ENCODE measurements around the gene VWDE.

VWDE gene

DNA sequence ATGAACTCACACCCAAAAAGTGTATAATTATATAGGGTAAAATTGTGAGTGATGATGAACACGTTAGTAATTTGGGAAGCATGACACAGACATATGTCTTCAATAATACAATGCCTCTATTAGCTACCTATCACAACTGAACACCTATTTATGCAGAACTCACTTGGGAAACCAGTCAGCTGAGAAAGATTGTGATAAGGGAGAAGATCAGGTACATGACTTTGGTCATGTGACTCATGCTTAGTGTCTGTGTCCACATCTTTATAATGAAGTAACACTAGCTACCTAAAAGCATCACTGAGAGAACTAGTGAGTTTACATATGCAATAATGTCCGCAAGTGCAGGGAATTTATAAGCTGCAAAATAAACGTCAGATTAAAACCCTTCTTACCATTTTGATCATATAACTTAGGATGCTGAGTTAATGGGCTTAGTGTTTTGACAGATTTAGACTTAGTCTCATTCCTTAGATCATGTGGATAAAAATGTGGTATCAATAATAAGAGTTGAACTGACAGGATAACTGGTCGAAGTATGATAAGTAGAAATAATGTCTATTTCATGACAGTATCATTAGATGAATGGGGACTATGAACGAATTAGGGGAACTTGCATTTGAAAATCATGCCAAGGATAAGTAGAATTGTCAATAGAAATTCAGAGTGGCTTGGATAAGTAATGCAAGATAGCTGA lies 11.6 kb downstream of the VWDE start:
- 76% methylated on average over 2 of the region's 5 CpGs for WGBS
- Histone ChIP-seq H3K4me1 (ENCODE audit: control insufficient read depth, insufficient read depth, low read depth, low read length) (no peaks in the 10 kb centered on the region), H2BK12ac (ENCODE audit: low read length in 2 of 2) (no peak overlapping the region)

DNA sequence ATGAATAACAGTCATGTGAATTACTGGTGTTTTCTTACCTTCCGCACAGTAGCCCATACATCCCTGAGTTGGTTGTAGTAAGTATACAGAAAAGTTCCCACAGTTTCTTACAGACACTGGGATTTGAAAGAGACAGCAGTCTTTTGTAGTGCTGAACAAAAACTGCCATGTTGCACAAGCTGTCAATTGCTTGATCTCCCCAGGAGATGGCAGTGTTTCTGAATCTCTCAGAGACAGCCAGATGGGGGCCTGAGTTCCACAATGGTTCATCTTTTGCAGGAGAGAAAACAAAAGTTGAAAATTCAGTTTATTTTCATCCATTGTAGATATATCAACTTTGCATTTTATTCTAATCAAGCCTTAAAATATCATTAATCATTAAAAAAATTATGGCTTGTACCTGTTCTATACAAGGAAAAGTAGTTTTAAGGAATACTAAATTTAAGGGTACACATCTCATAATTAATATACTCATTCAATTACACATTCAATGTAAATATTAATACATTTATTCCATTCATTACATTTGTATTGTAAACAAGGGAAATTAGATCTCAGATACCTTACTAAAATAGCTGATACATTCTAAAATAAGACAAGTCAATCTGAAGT lies 14.5 kb downstream of the VWDE start:
- H2AK5ac ChIP-seq (ENCODE audit: low read length, severe bottlenecking) = no peak overlapping the region
- 80% methylated on average over 1 of the region's 1 CpG for WGBS
- H4K91ac ChIP-seq (ENCODE audit: low read length) = no peak overlapping the region
- H2AFZ ChIP-seq (ENCODE audit: low read depth, low read length) = no peak overlapping the region
- H3K18ac ChIP-seq (ENCODE audit: low read depth in 1 of 2, low read length in 2 of 2) = no peak overlapping the region
- H4K8ac ChIP-seq (ENCODE audit: low read length) = no peak overlapping the region
- H3K79me1 ChIP-seq (replicated peaks; ENCODE audit: low read length, poor library complexity, severe bottlenecking) = no peaks in the 10 kb centered on the region
- H3K4me3 ChIP-seq (ENCODE audit: insufficient read depth in 1 of 2, low read depth in 1 of 2, low read length in 2 of 2) = no peak overlapping the region
- H3K14ac ChIP-seq (ENCODE audit: low read length in 2 of 2) = no peak overlapping the region
- H3K23ac ChIP-seq (ENCODE audit: low read length in 2 of 2) = no peak overlapping the region
- no peak overlapping the region for H3K4me2 ChIP-seq (ENCODE audit: low read length, poor library complexity, severe bottlenecking)
- no peaks in the 10 kb centered on the region for H3K36me3 ChIP-seq (ENCODE audit: control insufficient read depth in 1 of 2, insufficient read depth in 2 of 2, low read depth in 1 of 2, low read length in 2 of 2)
- no peak overlapping the region for H2BK12ac ChIP-seq (ENCODE audit: low read length in 2 of 2)
- no peak overlapping the region for H3K9ac ChIP-seq (ENCODE audit: low read length)
- H3K9me3 ChIP-seq (ENCODE audit: control insufficient read depth, low read length) = no peaks in the 10 kb centered on the region
- H2BK15ac ChIP-seq (ENCODE audit: low read depth, poor library complexity, severe bottlenecking) = no peak overlapping the region
- H3K4me1 ChIP-seq (ENCODE audit: control insufficient read depth, insufficient read depth, low read depth, low read length) = no peaks in the 10 kb centered on the region
- peak; percentile 69 for DNase-seq
- no peak overlapping the region for H3K4ac ChIP-seq (ENCODE audit: low read depth in 1 of 2, low read length in 2 of 2)
- no peaks in the 10 kb centered on the region for H3K27me3 ChIP-seq (ENCODE audit: control insufficient read depth in 1 of 2, insufficient read depth in 1 of 2, low read length in 2 of 2)
- no peak overlapping the region for H2BK120ac ChIP-seq (ENCODE audit: low read depth, low read length)
- H2BK5ac ChIP-seq (ENCODE audit: low read depth, low read length, poor library complexity, severe bottlenecking) = no peak overlapping the region
- H3K27ac ChIP-seq (ENCODE audit: low read length, poor library complexity, severe bottlenecking) = no peak overlapping the region

More for the DNA sequence above, 11.6 kb downstream of the VWDE start:
- H3K23ac ChIP-seq (ENCODE audit: low read length in 2 of 2) = no peak overlapping the region
- no peak overlapping the region for H3K27ac ChIP-seq (ENCODE audit: low read length, poor library complexity, severe bottlenecking)
- no peaks in the 10 kb centered on the region for H3K79me1 ChIP-seq (replicated peaks; ENCODE audit: low read length, poor library complexity, severe bottlenecking)
- no peak overlapping the region for H4K91ac ChIP-seq (ENCODE audit: low read length)
- H3K9me3 ChIP-seq (ENCODE audit: control insufficient read depth, low read length) = no peaks in the 10 kb centered on the region
- H2BK15ac ChIP-seq (ENCODE audit: low read depth, poor library complexity, severe bottlenecking) = no peak overlapping the region
- no peak overlapping the region for H3K14ac ChIP-seq (ENCODE audit: low read length in 2 of 2)
- H3K4ac ChIP-seq (ENCODE audit: low read depth in 1 of 2, low read length in 2 of 2) = no peak overlapping the region
- H3K4me2 ChIP-seq (ENCODE audit: low read length, poor library complexity, severe bottlenecking) = no peak overlapping the region
- H4K8ac ChIP-seq (ENCODE audit: low read length) = no peak overlapping the region
- no peak overlapping the region for H3K18ac ChIP-seq (ENCODE audit: low read depth in 1 of 2, low read length in 2 of 2)
- no peak overlapping the region for H2BK5ac ChIP-seq (ENCODE audit: low read depth, low read length, poor library complexity, severe bottlenecking)
- H3K27me3 ChIP-seq (ENCODE audit: control insufficient read depth in 1 of 2, insufficient read depth in 1 of 2, low read length in 2 of 2) = no peaks in the 10 kb centered on the region
- no peak overlapping the region for H3K4me3 ChIP-seq (ENCODE audit: insufficient read depth in 1 of 2, low read depth in 1 of 2, low read length in 2 of 2)
- no peak for DNase-seq
- no peaks in the 10 kb centered on the region for H3K36me3 ChIP-seq (ENCODE audit: control insufficient read depth in 1 of 2, insufficient read depth in 2 of 2, low read depth in 1 of 2, low read length in 2 of 2)
- no peak overlapping the region for H3K9ac ChIP-seq (ENCODE audit: low read length)
- no peak overlapping the region for H2AK5ac ChIP-seq (ENCODE audit: low read length, severe bottlenecking)
- no peak overlapping the region for H2AFZ ChIP-seq (ENCODE audit: low read depth, low read length)
- no peak overlapping the region for H2BK120ac ChIP-seq (ENCODE audit: low read depth, low read length)

DNA sequence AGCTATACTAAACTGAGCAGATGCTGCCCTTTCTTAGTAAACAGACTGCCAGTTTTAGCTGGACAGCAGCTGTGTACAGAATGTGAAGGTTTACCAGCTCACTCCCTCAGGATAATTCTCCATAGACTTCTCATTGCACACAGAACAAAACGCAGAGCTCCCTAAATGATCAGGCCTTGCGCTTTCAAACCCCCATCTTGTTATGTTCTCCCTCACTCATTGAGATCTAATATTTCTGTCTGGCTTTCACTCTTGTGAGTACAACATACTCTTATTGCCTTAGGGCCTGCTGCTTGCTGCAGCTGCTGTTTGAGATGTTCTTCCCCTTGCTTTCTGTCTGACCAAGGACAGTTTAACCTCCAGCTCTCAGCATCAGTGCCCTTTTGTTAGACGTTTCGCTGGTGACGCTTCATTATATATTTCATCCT lies 17.3 kb downstream of the VWDE start:
- H2BK12ac ChIP-seq (ENCODE audit: low read length in 2 of 2) = no peak overlapping the region
- H3K9ac ChIP-seq (ENCODE audit: low read length) = no peak overlapping the region
- no peak overlapping the region for H3K27ac ChIP-seq (ENCODE audit: low read length, poor library complexity, severe bottlenecking)
- H3K4ac ChIP-seq (ENCODE audit: low read depth in 1 of 2, low read length in 2 of 2) = no peak overlapping the region
- no peak overlapping the region for H3K23ac ChIP-seq (ENCODE audit: low read length in 2 of 2)
- no peak for DNase-seq
- no peak overlapping the region for H2AK5ac ChIP-seq (ENCODE audit: low read length, severe bottlenecking)
- no peaks in the 10 kb centered on the region for H3K36me3 ChIP-seq (ENCODE audit: control insufficient read depth in 1 of 2, insufficient read depth in 2 of 2, low read depth in 1 of 2, low read length in 2 of 2)
- H4K8ac ChIP-seq (ENCODE audit: low read length) = no peak overlapping the region
- no peaks in the 10 kb centered on the region for H3K4me1 ChIP-seq (ENCODE audit: control insufficient read depth, insufficient read depth, low read depth, low read length)
- no peaks in the 10 kb centered on the region for H3K79me1 ChIP-seq (replicated peaks; ENCODE audit: low read length, poor library complexity, severe bottlenecking)
- no peak overlapping the region for H2BK5ac ChIP-seq (ENCODE audit: low read depth, low read length, poor library complexity, severe bottlenecking)
- H2AFZ ChIP-seq (ENCODE audit: low read depth, low read length) = no peak overlapping the region
- H3K14ac ChIP-seq (ENCODE audit: low read length in 2 of 2) = no peak overlapping the region
- no peak overlapping the region for H3K4me3 ChIP-seq (ENCODE audit: insufficient read depth in 1 of 2, low read depth in 1 of 2, low read length in 2 of 2)
- WGBS = 88% methylated on average over 2 of the region's 5 CpGs
- H4K91ac ChIP-seq (ENCODE audit: low read length) = no peak overlapping the region
- no peak overlapping the region for H3K18ac ChIP-seq (ENCODE audit: low read depth in 1 of 2, low read length in 2 of 2)
- no peak overlapping the region for H2BK120ac ChIP-seq (ENCODE audit: low read depth, low read length)
- no peak overlapping the region for H2BK15ac ChIP-seq (ENCODE audit: low read depth, poor library complexity, severe bottlenecking)
- H3K4me2 ChIP-seq (ENCODE audit: low read length, poor library complexity, severe bottlenecking) = no peak overlapping the region
- H3K9me3 ChIP-seq (ENCODE audit: control insufficient read depth, low read length) = no peaks in the 10 kb centered on the region
- H3K27me3 ChIP-seq (ENCODE audit: control insufficient read depth in 1 of 2, insufficient read depth in 1 of 2, low read length in 2 of 2) = no peaks in the 10 kb centered on the region

DNA sequence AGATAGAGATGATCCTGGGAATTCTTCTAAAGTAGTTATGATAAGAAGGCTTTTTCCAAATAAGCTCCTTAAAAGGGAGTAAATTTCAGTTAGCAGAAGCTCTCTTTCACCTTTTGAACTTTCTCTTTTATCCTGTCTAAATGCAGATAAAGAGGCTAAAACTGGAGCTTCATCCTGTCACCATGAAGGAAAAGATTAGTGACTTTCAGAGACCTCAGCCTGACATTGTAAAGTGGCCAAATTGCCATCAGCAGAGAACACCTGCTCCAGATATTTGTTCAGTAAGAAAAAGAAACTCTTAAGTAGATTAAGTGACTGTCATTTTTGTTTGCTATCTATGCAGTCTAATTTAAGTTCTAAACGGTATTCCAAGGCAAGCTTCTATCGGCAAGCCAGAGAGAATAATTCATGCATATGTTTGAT lies 18.3 kb downstream of the VWDE start:
- Histone ChIP-seq H3K9me3 (ENCODE audit: control insufficient read depth, low read length) (no peaks in the 10 kb centered on the region), H3K14ac (ENCODE audit: low read length in 2 of 2) (no peak overlapping the region), H2BK5ac (ENCODE audit: low read depth, low read length, poor library complexity, severe bottlenecking) (no peak overlapping the region), H3K79me1 (replicated peaks; ENCODE audit: low read length, poor library complexity, severe bottlenecking) (no peaks in the 10 kb centered on the region), H2BK120ac (ENCODE audit: low read depth, low read length) (no peak overlapping the region), H4K8ac (ENCODE audit: low read length) (no peak overlapping the region), H3K4ac (ENCODE audit: low read depth in 1 of 2, low read length in 2 of 2) (no peak overlapping the region), H3K4me2 (ENCODE audit: low read length, poor library complexity, severe bottlenecking) (no peak overlapping the region), H3K4me3 (ENCODE audit: insufficient read depth in 1 of 2, low read depth in 1 of 2, low read length in 2 of 2) (no peak overlapping the region), H3K27me3 (ENCODE audit: control insufficient read depth in 1 of 2, insufficient read depth in 1 of 2, low read length in 2 of 2) (no peaks in the 10 kb centered on the region), H3K4me1 (ENCODE audit: control insufficient read depth, insufficient read depth, low read depth, low read length) (no peaks in the 10 kb centered on the region), H2AK5ac (ENCODE audit: low read length, severe bottlenecking) (no peak overlapping the region), H3K18ac (ENCODE audit: low read depth in 1 of 2, low read length in 2 of 2) (no peak overlapping the region), H3K9ac (ENCODE audit: low read length) (no peak overlapping the region), H2BK15ac (ENCODE audit: low read depth, poor library complexity, severe bottlenecking) (no peak overlapping the region), H3K23ac (ENCODE audit: low read length in 2 of 2) (no peak overlapping the region), H3K36me3 (ENCODE audit: control insufficient read depth in 1 of 2, insufficient read depth in 2 of 2, low read depth in 1 of 2, low read length in 2 of 2) (no peaks in the 10 kb centered on the region), H2AFZ (ENCODE audit: low read depth, low read length) (no peak overlapping the region), H2BK12ac (ENCODE audit: low read length in 2 of 2) (no peak overlapping the region), H3K27ac (ENCODE audit: low read length, poor library complexity, severe bottlenecking) (no peak overlapping the region), H4K91ac (ENCODE audit: low read length) (no peak overlapping the region)
- DNase-seq = no peak
- WGBS = no CpG with 5 or more reads among the region's 2 CpGs
